HEK293 (cell line): Measurements from ENCODE around the gene H2BK1.
A peak's percentile ranks its signal among the peaks of the same experiment; 100 is the strongest.

ENCODE experiments used
- EGR2 ChIP-seq: fragments of 450-650 bp; formaldehyde crosslinking; IDR thresholded peaks from 2 replicates; pipeline ENCODE4 v1.5.1; 2016; ENCODE audit warnings: low read depth, missing biosample characterization, missing genetic modification characterization
- ELK4 ChIP-seq: IDR thresholded peaks from 2 replicates; pipeline ENCODE4 v1.6.1; 2011; ENCODE audit warnings: mild to moderate bottlenecking, low read depth, low read length, borderline replicate concordance
- FEZF1 ChIP-seq: fragments of 450-650 bp; formaldehyde crosslinking; IDR thresholded peaks from 2 replicates; pipeline ENCODE4 v1.5.1; 2016; ENCODE audit warnings: missing biosample characterization, missing genetic modification characterization
- GLI4 ChIP-seq: fragments of 450-650 bp; formaldehyde crosslinking; IDR thresholded peaks from 2 replicates; pipeline ENCODE4 v1.5.1; 2016; ENCODE audit warnings: missing biosample characterization, missing genetic modification characterization
- HOXD13 ChIP-seq: sonication (generic); formaldehyde crosslinking; IDR thresholded peaks from 2 replicates; pipeline ENCODE4 v1.8.0; 2022; ENCODE audit warnings: missing genetic modification reagents, borderline replicate concordance
- IKZF3 ChIP-seq: fragments of 450-650 bp; IDR thresholded peaks from 2 replicates; pipeline ENCODE4 v1.5.0; 2018; ENCODE audit warnings: missing biosample characterization, mild to moderate bottlenecking, missing genetic modification characterization, moderate library complexity
- MYNN ChIP-seq: fragments of 450-650 bp; formaldehyde crosslinking; IDR thresholded peaks from 2 replicates; pipeline ENCODE4 v1.5.1; 2016; ENCODE audit warnings: missing biosample characterization, missing genetic modification characterization, borderline replicate concordance
- PBX3 ChIP-seq: sonication (generic); formaldehyde crosslinking; IDR thresholded peaks from 2 replicates; pipeline ENCODE4 v1.8.1; 2022; ENCODE audit warnings: mild to moderate bottlenecking, moderate library complexity, missing genetic modification reagents
- YY1 ChIP-seq: fragments of 450-650 bp; formaldehyde crosslinking; IDR thresholded peaks from 2 replicates; pipeline ENCODE4 v1.5.1; 2018; ENCODE audit warnings: missing biosample characterization, missing genetic modification characterization
- YY2 ChIP-seq: fragments of 450-650 bp; formaldehyde crosslinking; IDR thresholded peaks from 2 replicates; pipeline ENCODE4 v1.5.1; 2016; ENCODE audit warnings: missing biosample characterization, missing genetic modification characterization
- ZBTB49 ChIP-seq: fragments of 450-650 bp; formaldehyde crosslinking; IDR thresholded peaks from 2 replicates; pipeline ENCODE4 v1.5.1; 2016; ENCODE audit warnings: missing biosample characterization, missing genetic modification characterization, low read depth
- ZBTB6 ChIP-seq: fragments of 450-650 bp; formaldehyde crosslinking; IDR thresholded peaks from 2 replicates; pipeline ENCODE4 v1.5.1; 2017; ENCODE audit warnings: missing biosample characterization, missing genetic modification characterization
- ZFHX2 ChIP-seq: fragments of 450-650 bp; formaldehyde crosslinking; conservative IDR thresholded peaks from 2 replicates; pipeline ENCODE4 v1.5.1; 2016; ENCODE audit warnings: missing biosample characterization, missing genetic modification characterization
- ZIC2 ChIP-seq: fragments of 450-650 bp; formaldehyde crosslinking; IDR thresholded peaks from 2 replicates; pipeline ENCODE4 v1.5.1; 2016; ENCODE audit warnings: missing biosample characterization, missing genetic modification characterization
- ZNF121 ChIP-seq: fragments of 450-650 bp; formaldehyde crosslinking; IDR thresholded peaks from 2 replicates; pipeline ENCODE4 v1.5.1; 2016; ENCODE audit warnings: missing biosample characterization, missing genetic modification characterization
- ZNF169 ChIP-seq: fragments of 450-650 bp; formaldehyde crosslinking; IDR thresholded peaks from 2 replicates; pipeline ENCODE4 v1.5.1; 2016; ENCODE audit warnings: missing biosample characterization, missing genetic modification characterization
- ZNF24 ChIP-seq: fragments of 450-650 bp; formaldehyde crosslinking; IDR thresholded peaks from 2 replicates; pipeline ENCODE4 v1.5.1; 2016; ENCODE audit warnings: missing biosample characterization, missing genetic modification characterization
- ZNF248 ChIP-seq: fragments of 450-650 bp; formaldehyde crosslinking; IDR thresholded peaks from 2 replicates; pipeline ENCODE4 v1.5.1; 2017; ENCODE audit warnings: missing biosample characterization, missing genetic modification characterization
- ZNF280D ChIP-seq: fragments of 450-650 bp; formaldehyde crosslinking; IDR thresholded peaks from 2 replicates; pipeline ENCODE4 v1.5.1; 2016; ENCODE audit warnings: missing biosample characterization, missing genetic modification characterization
- ZNF423 ChIP-seq: fragments of 450-650 bp; formaldehyde crosslinking; IDR thresholded peaks from 2 replicates; pipeline ENCODE4 v1.5.1; 2016; ENCODE audit warnings: missing biosample characterization, missing genetic modification characterization
- ZNF473 ChIP-seq: fragments of 450-650 bp; formaldehyde crosslinking; IDR thresholded peaks from 2 replicates; pipeline ENCODE4 v1.5.1; 2017; ENCODE audit warnings: missing biosample characterization, missing genetic modification characterization
- ZNF624 ChIP-seq: fragments of 450-650 bp; formaldehyde crosslinking; IDR thresholded peaks from 2 replicates; pipeline ENCODE4 v1.5.1; 2017; ENCODE audit warnings: missing biosample characterization, missing genetic modification characterization
- ZNF677 ChIP-seq: fragments of 450-650 bp; IDR thresholded peaks from 2 replicates; pipeline ENCODE4 v1.5.0; 2018; ENCODE audit warnings: missing biosample characterization, mild to moderate bottlenecking, missing genetic modification characterization, moderate library complexity
- ZNF692 ChIP-seq: fragments of 450-650 bp; formaldehyde crosslinking; IDR thresholded peaks from 2 replicates; pipeline ENCODE4 v1.5.1; 2016; ENCODE audit warnings: missing biosample characterization, missing genetic modification characterization
- ZNF707 ChIP-seq: fragments of 450-650 bp; formaldehyde crosslinking; IDR thresholded peaks from 2 replicates; pipeline ENCODE4 v1.5.1; 2016; ENCODE audit warnings: missing biosample characterization, missing genetic modification characterization
- ZNF777 ChIP-seq: fragments of 450-650 bp; formaldehyde crosslinking; IDR thresholded peaks from 2 replicates; pipeline ENCODE4 v1.5.1; 2017; ENCODE audit warnings: missing biosample characterization, missing genetic modification characterization, borderline replicate concordance
- ZNF791 ChIP-seq: fragments of 450-650 bp; formaldehyde crosslinking; IDR thresholded peaks from 2 replicates; pipeline ENCODE4 v1.5.1; 2016; ENCODE audit warnings: missing biosample characterization, missing genetic modification characterization
- ZNF792 ChIP-seq: fragments of 450-650 bp; formaldehyde crosslinking; IDR thresholded peaks from 2 replicates; pipeline ENCODE4 v1.5.1; 2016; ENCODE audit warnings: missing biosample characterization, missing genetic modification characterization
- ZSCAN5A ChIP-seq: fragments of 450-650 bp; formaldehyde crosslinking; IDR thresholded peaks from 2 replicates; pipeline ENCODE4 v1.5.1; 2016; ENCODE audit warnings: missing biosample characterization, missing genetic modification characterization

H2BK1 gene

GRCh38 chr7:151232917-151233701 lies 22.8 kb upstream of the H2BK1 start (continued):
- TF ChIP-seq PBX3 (CRISPR knock-in tag) (no peak), ZFHX2 (tag by site-specific recombination) (peak; percentile 85), FEZF1 (tag by site-specific recombination) (no peak), ZNF707 (tag by site-specific recombination) (no peak), IKZF3 (tag by site-specific recombination) (no peak), EGR2 (tag by site-specific recombination) (peak; percentile 70), ZNF792 (tag by site-specific recombination) (no peak), HOXD13 (no peak), ZNF121 (tag by site-specific recombination) (no peak), ZNF423 (tag by site-specific recombination) (no peak), GLI4 (tag by site-specific recombination) (no peak), ZNF169 (tag by site-specific recombination) (no peak), YY1 (peak; percentile 84), ZBTB6 (tag by site-specific recombination) (peak; percentile 48; the same call in 1 of the 2 replicates), ZNF777 (tag by site-specific recombination) (no peak), ZNF677 (no peak), ZBTB49 (no peak), ZNF791 (tag by site-specific recombination) (no peak), ELK4 (no peak), ZNF692 (peak; percentile 57), ZSCAN5A (tag by site-specific recombination) (no peak), ZNF24 (tag by site-specific recombination) (no peak), ZNF624 (tag by site-specific recombination) (no peak), ZIC2 (peak; percentile 14; the same call in 1 of the 2 replicates), YY2 (tag by site-specific recombination) (peak; percentile 82), ZNF473 (tag by site-specific recombination) (no peak), ZNF248 (no peak), ZNF280D (tag by site-specific recombination) (no peak), MYNN (no peak)
